Stimulated activated CD4-positive, alpha-beta T cell treated with anti-CD3 and anti-CD28 coated beads, Interleukin-12 subunit alpha, Interleukin-12 subunit beta, amount 100 ng/mL, for 24 hours (primary cell): ENCODE results near the gene DTX1.
"Not testable (repeated sequence)": the region's sequence is repeated elsewhere in the genome, so short reads cannot be mapped to it uniquely, and the experiment has no call there.

Experiments used
- DNase-seq, 2 experiments: peaks; one replicate each; pipeline ENCODE4 v3.0.0-alpha.2; 2020; ENCODE audit warnings: low read depth in 2 of 2

Gene DTX1

DNA sequence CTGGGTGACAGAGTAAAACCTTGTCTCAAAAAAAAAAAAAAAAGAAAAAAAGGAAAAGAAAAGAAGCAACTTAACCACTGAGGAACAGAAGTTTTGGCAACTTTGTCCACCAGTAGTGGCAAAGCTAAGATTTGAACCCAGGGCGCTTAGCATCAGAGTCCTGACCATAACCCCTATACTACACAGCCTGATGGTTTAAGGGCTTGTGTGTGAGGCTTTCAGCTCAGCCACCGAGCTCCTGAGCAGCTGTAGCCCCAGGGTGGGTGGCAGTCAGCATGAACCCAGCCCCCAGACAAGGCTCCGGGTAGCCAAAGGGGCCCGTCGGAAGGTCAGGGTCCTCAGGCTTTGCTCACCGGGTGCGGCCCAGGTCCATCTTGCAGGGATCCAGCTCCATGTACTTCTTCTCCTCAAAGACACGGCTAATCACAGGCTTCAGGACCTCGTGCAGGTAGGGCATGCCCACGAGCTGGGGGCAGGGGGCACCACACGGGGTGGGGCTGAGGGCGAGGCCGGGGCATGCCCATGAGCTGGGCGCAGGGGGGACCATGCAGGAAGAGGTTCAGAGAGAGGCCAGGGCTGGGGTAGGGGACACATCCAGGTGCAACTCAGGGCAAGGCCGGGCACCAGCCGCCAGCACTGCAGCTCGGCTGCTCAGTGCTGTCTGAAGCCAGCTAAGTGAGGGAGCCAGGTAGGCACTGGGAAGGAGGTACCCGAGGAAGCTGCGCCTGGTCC lies 58.1 kb downstream of the DTX1 start:
- no peak for DNase-seq

DNA sequence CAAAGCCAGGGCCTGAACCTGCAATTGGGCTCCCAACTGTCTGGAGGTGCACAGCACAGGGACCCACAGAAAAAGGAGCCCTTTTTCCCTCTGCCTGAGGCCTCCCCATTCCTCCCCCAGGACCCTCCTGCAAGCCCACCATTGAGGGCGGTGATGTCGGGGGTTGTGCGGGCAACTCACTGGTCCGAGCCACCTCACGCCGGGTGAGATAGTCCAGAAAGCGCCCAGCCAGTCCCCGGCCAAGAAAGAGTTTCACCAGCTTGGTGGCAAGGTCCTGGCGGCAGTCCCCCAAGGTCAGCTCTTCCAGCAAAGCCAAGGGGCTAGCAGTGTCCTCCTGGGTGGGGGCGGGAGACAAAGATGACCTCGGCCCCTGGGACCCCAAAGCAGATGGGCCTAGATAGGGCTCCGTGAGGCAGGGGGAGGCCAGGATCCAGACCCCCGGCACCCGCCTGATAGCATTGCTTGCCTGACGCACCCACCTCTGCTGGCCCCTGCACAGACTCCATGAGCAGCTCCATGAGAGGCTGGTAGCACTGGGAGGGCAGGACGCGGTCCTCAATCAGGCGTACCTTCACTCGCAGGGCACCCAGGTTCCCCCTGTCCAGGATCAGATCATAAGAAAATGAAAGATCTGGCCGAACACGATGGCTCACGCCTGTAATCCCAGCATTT lies 59.1 kb downstream of the DTX1 start:
- no peak for DNase-seq

DNA sequence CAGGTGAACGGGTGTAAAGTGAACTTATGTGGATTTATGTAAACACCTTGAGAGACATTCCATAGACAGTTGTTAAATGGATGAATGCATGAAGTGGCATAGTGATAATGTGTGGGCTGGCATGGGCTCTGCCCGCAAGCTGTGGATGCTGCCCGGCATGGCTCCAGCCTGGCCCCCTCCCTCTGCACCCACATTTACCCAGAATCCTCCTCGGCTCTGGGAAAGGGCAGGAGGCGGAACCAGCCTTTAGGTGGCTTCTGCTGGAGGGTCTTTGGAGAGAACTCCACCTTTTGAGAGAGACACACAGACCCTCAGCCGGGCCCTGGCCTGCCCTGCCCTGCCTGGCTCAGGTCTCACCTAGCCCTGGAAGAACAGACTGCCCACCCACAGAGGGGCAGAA lies 60.3 kb downstream of the DTX1 start:
- no peak for DNase-seq

DNA sequence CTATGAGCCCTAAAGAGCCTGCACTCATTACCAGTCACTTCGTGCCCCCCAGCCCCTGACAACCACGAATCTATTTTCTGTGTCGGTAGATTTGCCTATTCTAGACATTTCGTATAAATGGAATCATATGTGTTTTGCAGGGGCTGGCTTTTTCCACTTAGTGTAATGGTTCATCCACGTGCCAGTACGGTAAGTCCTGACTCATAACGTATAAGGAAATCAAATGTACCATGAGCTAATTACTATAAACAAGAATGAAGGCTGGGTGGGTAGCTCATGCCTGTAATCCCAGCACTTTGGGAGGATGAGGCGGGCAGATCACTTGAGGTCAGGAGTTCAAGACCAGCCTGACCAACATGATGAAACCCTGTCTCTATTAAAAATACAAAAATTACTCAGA lies 61.2 kb downstream of the DTX1 start:
- DNase-seq: not testable (repeated sequence)

DNA sequence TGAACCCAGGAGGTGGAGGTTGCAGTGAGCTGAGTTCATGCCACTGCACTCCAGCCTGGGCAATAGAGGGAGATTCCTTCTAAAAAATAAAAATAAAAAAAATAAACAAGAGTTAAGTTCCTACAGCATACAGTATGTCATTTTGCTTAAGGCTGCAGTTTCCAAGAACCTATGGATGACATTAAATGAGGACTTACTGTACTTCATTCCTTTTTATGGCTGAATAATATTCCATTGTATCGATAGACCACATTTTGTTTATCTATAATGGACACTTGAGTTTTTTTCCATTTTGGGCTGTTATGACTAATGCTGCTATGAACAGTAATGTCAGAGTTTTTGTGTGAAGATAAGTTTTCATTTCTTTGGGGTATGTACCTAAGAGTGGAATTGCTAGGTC lies 61.6 kb downstream of the DTX1 start:
- no peak for DNase-seq

DNA sequence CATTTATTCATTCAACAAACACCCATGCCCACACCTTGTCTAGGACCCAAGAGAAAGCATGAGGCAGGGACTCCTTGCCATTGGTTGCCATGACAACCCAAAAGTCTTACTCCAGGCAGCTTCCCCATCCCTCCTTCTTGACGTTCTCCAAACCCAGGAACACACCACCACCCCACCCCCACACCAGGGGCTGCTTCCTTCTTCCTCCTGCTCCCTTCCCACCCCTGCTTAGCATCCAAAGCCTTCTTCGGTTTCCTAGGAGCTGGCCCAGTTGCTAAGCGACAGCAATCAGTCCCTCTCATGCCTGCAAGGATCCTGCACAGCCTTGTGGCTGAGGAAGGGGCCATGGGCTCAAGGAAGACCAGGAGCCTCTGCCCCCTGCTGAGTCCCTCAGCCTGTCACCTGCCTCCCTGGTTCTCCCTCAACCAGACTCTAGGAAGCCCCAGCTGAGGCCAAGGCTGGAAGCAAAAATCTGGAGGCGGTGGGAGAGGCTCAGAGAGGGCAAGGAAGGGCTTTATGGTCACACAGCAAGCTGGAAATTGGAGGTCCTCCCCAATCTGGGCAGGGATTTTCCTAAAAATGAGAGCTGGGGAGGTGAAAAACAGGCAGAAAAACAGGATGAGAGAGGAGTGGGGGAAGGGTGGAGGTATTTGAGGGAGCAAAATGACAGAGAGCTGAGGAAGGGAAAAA lies 63.6 kb downstream of the DTX1 start:
- DNase-seq: no peak

DNA sequence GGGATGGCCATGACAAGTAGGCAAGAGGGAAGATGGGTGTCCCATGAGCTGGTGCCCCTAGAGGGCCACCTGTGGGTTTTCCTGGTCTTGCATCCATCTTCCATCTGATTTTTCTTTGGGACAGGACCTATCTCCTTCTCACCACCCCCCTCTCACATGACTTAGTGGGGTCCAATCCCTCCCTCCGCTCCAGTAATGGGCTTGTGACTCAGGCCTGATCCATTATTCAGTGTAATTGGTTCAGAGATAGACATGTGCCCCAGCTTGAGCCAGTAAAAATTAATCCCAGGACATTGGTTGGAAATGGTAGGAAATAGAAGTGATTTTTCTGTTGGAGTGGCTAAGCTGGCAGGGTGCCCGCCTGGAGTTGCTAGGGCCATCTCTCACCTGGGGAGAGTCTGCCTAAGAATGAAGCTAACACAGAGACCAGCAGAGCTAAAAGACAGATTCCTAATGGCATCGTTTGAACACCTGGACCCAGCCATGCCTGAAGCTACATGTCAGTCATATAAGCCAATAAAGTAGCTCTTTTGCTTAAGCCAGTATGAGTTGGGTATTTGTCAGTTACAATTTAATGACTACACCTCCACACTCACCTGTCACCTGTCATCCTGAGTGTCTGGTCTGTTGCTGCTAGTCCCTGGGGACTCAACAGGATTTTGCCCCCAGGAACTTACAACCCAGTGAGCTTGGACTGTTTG lies 64.3 kb downstream of the DTX1 start:
- no peak for DNase-seq

DNA sequence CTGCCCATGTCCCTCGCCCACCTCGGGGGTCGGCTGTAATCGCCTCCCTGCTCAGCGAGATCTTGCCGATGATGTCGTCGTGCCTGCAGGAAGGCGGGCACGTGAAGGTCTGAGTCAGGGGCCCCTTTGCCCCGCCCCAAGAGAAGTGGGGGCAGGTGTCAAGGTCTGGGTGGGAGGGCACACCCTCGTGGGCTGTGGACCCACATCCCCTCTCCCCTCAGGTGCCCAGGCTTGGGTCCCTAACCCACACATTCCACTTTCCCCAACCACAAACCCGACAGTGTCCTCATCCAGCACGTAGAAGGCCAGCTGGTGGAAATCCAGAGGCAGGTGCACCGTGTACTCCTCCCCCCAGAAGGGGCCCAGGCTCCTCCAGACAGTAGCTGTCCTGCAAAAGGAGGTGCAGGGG lies 71.3 kb downstream of the DTX1 start:
- DNase-seq: no peak

DNA sequence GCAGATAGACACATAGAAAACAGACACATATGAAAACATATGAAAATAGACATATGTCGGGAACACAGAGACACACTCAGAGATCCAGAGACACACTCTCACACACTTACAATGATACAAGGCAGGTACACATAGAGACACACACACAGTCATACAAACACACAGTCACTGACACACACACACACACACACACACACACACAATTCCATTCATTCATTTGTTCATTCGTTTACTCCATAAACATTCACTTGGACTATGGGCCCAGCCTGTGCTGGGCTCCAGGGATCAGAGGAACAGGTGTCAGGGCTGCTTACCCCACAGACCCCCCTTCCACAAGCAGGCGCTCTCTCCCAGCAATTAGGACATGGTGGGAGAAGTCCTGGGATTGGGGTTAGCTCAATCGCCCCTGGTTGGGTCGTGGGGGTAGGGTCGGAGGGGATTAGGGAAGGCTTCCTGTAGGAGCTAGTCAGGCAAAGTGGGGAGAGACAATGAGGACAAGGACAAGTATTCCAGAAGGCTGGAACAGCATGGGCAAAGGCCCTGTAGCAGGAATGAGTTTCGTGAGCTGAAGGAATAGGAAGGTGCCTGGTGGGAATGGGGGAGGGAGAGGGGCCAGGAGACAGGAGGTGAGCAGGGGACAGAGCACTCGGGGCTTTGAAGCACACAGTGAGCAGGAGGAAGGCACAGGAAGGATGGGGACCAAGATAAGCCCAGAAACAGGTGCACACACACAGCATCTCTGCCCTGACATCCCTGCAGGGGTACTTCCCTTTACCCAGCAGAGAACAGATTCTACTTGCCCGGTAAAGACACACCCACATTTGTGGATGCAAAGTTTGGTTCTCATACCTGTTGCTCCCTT lies 72.5 kb downstream of the DTX1 start:
- no peak for DNase-seq

DNA sequence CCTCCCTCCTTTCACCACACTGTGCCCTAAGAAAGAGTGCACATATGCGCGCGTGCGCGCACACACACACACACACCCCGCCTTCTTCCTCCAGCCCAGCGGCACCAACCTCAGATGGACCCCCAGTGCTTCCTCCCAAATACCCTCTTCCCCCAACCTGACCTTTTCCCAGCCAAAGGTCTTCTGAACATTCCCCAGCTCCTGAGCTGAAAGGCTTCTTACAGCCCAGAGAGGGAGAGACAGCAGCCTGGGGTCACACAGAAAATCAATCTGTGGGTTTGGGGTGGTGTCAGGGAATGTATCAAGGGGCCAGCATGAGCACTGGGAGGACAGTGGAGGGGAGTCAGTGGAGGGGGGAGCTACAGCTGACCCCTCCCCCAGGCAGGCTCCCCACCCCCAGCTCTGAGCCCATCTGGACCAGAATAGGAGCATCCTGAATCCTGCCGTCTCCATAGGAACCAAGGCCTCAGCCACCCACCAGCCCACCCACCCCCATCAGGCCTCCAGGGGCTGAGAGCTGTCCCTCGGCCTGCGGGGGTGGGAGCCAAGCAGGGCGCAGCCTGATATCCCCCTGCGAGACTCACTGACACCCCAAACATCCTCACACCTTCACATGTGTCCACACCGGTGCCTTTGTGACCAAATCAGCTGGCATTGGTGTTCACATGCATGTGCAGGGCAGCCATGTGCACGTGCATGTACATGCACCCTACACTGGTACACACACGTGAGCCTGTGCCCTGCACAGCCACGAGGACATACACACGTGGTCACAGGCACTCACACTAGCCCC lies 73.3 kb downstream of the DTX1 start:
- DNase-seq: no peak

DNA sequence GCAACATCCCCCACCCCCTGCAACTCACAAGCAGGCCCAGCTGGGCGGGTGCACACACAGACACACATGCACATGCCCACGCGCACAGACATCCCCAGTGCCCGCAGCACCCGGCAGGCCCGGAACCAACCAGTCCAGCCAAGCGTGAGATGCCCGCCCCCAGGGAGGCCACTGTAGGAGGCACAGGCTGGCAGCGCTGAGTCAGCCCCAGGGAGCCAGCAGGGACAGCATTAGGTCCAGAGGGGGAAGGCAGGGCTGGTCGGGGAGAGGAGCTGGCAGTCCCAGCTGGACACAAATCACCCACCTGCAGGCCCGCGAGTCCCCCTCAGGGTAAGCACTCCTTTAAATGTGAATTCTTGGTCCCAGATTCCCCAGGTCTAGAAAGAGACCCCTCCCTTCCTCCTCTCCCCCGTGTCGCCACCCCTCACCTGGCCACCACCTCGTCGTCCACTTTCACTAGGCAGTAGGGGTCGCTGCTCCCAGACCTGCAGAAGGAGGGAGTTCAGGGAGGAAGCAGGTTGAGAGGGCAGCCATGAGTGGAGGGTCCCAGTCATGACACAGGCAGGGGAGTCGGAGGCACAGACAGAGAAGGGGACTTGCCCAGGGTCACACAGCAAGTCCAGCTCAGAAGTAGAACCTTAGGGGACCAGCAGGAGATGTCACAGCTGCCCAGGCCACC lies 74.1 kb downstream of the DTX1 start:
- no peak for DNase-seq

DNA sequence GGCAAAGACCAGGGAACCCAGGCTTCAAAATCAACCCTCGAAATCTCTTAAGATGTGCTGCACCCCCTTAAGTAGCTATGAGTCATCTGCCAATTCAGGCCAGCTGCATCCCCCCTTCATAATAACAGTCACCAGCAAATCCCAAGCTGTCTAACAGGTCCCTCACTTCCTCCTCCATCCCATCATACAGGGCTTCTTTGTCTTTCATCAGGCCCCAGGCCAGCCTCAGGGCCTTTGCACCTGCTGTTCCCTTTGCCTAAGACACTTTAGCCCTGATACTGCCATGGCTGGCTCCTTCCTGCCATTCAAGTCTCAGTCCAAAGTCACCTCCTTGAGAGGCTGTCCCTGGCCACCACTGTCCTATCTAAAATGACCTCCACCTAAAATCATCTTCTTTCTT lies 75.0 kb downstream of the DTX1 start:
- DNase-seq: no peak

DNA sequence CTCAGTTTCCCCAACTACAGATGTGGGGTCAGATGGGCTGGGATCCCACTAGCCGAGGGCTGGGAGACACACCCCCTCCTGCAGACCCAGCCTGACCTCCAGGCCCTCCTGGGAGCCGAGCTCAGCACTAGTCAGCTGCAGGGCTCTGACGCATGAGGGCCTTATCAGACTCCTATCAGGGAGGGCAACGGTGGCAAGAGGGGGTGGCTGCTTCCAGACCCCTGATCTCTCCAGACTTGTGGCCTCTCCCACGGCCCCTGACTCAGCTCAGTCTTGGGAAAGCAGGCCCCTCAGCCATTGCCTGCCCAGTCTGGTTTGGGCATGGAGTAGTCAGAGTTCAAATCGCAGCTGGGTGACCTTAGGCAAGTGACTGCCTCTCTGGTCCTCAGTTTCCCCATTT lies 76.5 kb downstream of the DTX1 start:
- no peak for DNase-seq

DNA sequence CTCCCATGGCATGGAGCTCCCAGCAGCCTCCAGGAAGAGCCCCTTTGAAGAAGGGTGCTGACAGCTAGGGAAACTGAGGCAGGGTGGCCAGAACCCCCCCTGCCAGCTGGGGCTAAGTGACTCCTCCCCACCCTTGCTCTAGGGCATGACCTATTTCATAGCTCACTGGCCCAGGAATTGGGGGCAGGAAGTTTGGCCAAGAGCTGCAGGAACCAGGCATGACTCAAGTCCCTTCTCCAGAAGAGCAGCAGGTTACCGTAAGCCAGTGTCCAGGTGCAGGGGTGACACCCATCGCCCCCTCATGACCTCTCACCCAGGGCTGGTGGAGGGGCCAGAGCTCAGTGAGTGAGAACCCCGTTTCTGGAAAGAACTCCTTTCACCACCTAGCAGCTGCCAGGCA lies 77.1 kb downstream of the DTX1 start:
- DNase-seq: no peak

DNA sequence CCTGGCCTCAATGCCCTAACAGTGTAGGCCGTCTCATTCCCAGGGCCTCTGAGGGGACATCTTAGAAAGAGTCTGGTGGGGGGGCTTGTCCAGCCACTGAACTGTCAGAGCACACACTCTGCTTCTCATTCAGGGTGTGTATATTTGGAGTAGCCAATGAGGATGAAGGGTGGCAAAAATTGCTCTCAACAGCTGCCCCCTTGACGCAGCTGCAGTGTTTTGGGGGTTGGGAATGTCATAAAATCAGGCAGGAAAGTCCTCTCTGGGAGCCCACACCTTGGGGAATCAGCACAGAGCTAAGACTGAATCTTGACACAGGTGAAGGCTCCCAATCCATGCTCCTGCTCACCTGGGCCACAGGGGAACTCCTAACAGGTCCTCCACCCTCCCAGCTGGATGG lies 77.5 kb downstream of the DTX1 start:
- DNase-seq: no peak

DNA sequence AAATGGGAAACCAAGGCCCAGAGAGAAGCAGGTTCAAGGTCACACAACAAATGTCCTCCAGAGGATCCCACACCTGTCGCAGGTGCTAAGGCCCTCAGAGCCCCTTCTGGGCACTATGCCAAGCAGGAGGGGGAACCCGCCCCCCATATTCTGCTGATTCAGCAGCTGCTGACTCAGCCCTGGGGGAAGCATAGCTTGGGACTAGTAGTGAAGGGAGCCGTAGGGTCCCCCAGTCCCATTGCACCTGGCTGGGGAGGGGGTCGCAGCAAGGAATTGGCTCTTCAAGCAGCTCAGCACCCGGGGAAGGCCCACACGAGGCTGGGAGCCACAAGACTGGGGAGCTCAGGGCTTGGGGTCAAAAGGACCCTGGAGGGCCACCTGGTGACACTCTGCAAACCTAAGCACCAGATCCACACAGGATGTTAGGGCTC lies 78.0 kb downstream of the DTX1 start:
- no peak for DNase-seq

DNA sequence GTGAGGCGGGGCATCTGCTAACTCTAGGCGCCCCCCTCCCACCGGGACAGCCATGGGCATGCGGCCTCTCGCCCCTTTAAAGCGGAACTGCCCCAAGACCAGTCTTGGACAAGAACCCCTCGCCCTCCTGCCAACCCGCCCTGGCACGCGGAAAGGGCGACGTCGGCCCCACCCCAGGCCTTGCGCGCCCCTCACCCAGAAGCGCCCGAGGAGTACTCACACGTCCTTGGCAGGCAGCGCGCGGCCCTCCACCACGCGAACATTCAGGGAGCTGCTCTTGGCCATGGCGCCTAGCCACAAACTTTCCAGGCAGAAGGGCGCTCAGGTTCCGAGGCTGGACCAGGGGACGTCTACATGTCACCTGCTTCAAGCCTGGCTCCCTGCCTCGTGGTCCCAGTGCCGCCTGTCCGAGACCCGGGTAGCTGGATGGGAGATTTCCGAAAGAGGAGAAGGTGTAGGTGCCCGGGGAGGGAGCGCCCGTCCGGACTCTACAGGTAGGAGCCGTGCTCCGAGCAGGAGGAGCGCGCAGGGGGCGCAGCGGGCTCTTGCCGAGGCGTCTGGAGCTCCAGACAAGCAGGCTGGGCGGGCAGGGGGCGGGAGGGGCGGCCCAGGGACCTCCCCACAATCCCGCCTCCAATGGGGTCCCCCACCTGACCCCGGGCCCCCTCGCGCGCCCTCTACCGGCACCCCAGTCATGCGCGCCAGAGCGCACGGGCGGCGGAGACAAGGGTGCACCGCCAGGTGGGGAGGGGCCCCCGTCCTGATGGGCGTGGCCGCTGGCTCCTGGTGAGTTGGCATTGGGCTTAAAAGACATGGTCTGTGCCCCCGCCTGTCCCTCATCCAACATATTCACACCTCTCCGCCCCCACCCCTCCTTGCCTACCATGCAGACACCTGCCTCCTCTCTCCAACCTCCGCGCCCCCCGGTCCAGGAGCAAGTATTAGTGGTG lies 78.9 kb downstream of the DTX1 start, which contains the start of gene RASAL1:
RASAL1 (minus strand) TSS at position 584 of the 950 bp plus-strand sequence; CDS start at position 285, 299 bp downstream.
- DNase-seq: peak; percentile 58 to 79

DNA sequence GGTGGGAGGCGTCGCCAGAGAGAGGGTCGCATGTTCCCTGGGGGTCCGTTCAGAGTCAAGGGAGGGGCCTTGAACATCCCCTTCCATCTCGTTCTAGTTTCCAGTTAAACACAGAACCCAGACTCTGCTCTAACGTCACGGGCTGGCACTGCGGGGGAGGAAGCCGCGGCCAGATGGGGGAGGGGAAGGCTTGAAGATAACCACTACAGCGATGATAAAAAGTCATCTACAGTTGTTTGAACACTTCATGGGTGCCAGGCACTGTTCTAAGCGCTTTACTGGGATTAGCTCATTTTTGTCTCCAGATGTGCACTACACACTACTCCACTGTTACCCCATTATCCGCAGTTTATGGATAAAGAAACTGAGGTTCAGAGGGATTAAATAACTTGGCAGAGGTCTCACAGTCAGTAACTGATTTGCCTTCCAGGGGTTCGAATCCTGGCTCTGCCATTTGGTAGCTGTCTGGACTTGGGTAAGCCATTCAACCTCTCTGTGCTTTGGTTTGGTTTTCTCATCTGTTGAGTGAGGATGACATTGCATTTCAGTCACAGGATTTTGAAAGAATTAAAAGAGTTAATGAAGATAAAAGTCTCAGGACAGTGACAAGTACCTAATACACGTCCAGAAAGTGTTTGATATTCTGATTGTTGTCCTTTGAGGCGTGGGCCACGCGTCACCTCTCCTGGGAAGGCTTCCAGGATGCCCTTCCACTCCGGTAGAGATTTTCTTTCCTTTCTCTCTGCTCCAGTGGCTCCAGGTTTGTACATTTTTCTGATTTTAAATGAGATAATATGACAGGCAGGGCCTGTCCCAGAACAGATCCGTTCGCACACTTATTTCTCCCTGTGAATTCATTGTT lies 79.8 kb downstream of the DTX1 start:
- peak in 1 of 2 experiments; percentile 55 for DNase-seq
